ENCODE data around the gene PDIA2.
"Not testable (repeated sequence)": the region's sequence is repeated elsewhere in the genome, so short reads cannot be mapped to it uniquely, and the experiment has no call there.

- not testable (repeated sequence) for TF ChIP-seq CTCF (IDR thresholded peaks at IDR 0.05); REST (IDR thresholded peaks at IDR 0.05; ENCODE audit: insufficient read depth in 1 of 2, low read depth in 2 of 2, low read length in 1 of 2); POLR2AphosphoS5 (IDR thresholded peaks at IDR 0.05; ENCODE audit: low read depth, low read length); SIN3A (IDR thresholded peaks at IDR 0.05; ENCODE audit: borderline replicate concordance, insufficient read depth, low read depth, low read length)
These were observed 15.4 kb upstream of the PDIA2 start for GRCh38 chr16:267562-267961.
